COLO668 (cell line): ENCODE data around the gene MOCOS.

ENCODE experiments used
- DNase-seq: peaks from one replicate; lab custom pipeline; 2025; ENCODE audit not compliant: unreplicated experiment; lab: John Stamatoyannopoulos, UW

Gene MOCOS

DNA sequence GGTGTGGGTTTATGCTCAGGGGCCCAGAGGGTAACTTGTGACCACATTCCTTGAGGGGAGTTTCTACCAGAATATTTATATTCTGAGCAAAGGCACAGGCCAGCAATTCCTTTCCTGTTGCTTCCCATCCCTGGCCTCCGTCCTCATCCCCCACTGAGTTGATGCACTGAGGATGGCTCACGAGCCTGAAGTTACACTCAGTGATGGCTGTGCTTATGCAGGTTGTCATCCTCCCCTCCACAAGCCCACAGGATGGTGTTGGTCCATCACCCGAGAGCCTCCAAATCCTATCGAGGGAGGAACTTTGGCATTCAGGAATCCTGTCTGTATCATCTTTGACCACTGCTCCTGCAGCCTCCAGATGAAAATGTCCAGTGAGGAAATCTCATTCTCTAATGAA is 81.9 kb downstream of the MOCOS start:
- DNase-seq: no peak

DNA sequence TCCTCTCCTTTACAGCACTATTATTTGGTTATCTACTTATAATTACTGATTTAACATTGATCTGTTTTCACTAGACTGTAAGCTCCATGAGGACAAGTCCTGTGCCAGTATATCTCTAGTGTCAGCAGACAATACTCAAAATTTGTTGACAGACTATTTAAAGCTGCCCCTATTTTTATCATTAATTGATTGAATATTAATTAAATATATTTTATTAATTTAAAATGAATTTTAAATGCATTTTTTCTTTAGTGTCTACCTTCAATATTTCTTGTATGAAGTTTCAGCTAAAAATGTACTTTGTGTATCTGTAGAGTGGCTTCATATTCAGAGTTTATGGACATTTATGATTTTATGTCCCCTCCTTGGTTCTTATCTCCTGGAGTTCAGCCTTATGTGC is 83.9 kb downstream of the MOCOS start:
- DNase-seq: no peak

DNA sequence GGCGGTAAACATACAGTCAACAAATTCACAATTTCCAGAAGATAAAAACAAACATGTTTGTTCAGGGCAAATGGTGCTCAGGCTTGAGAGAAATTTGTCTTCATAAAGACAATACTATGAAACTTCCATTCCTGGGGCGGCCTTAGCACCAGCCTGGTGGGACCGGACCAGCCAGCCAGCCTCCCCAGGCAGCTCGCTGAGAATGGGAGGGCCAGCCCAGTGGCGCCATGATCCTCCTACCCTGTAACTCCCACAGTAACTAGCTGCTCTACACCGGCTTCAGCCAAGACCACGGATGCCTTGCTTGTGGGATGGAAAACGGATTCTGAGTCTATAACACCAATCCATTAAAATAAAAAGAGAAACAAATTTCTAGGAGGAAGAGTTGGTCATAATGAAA is 86.0 kb downstream of the MOCOS start:
- no peak for DNase-seq

DNA sequence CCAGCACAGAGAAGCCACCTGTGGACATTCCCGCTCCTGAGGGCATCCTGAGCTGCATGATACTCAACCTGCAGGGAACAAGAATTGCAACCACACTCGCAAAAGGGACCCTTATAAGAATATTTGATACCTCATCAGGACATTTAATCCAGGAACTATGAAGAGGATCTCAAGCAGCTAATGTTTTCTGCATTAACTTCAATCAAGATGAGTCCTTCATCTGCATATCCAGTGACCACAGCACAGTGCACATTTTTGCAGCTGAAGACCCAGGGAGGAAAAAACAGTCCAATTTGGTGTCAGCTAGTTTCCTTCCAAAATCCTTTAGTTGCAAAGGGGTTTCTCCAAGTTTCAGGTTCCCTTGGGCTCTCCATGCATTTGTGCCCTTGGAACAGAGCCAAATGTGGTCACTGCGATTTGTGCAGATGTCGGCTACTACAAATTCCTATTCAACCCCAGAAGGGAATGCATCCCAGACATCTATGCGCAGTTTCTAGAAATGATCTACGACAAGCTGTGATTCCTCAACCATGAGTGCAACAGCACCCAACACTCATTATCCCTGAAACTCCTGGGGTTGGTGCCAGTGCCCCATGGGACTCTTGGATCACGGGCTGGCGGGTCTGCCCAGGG is 86.9 kb downstream of the MOCOS start:
- DNase-seq: no peak

DNA sequence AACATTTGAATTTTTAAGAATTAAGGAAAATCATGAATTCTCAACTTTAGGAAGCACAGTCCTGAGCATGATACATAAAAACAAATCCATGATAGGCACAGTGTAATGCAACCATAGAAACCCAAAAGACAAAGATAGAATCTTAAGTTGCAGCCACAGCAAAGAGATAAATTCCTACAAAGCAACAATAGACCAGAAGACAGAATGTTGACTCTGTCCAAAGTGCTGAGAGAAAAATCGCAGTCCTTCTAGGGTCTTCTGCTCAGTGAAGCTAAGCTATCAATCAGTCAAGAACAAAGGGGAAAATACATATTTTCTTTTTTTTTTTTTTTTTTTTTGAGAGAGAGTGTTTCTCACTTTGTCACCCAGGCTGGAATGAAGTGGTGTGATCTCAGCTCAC is 88.3 kb downstream of the MOCOS start:
- no peak for DNase-seq

DNA sequence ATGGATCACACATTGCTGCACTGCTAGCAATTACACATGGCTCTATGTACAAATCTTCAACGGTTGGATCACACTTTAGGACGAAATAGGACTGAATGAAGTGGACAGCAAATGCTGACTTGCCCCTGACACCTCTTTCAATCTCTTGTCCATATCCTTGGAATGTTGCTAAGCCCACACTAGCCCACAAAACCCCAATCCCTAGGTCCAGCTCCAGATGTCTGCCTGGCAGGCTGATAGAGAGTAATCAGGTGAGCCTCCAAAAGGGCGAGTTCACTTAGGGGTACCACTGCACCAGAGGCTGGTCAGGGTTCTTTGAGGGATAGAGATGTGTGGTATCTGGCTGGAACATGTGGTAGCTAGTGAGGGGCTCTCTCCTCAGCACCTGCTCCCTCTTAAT is 91.7 kb downstream of the MOCOS start:
- DNase-seq: no peak

DNA sequence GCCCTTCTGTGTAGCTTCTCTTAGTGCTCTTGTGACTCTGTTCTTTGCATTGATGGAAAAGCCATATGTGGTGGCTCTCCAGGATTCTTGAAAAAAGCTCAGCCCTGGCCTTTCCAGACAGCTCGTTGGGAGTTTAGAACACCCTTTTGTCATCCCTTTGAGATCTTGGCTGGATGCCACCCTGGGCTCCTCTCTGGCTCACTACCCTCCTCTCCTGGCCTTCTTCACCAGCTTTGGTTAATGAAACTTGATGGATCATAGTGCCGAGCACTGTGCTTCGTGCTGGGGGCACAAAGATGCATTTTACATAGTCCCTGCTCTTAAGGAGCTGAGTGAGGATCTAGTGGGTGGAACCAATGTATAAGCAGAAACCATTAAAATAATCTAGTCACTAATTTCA is 94.6 kb downstream of the MOCOS start:
- DNase-seq: no peak

DNA sequence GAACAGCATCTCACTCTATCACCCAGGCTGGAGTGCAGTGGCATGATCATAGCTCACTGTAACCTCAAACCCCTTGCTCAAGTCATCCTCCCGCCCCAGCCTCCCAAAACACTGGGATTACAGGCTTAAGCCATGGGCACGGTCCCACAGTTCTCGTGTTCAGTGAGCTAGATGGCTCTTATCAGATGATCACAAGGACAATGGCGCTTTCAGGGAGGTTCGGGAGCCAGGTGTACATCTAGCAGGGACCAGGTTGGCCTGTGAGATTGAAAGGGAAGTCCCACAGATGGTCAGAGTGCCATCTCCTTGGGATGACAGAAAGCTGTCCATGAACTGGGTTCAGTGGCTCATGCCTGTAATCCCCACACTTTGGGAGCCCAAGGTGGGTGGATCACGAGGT is 96.2 kb downstream of the MOCOS start:
- no peak for DNase-seq

DNA sequence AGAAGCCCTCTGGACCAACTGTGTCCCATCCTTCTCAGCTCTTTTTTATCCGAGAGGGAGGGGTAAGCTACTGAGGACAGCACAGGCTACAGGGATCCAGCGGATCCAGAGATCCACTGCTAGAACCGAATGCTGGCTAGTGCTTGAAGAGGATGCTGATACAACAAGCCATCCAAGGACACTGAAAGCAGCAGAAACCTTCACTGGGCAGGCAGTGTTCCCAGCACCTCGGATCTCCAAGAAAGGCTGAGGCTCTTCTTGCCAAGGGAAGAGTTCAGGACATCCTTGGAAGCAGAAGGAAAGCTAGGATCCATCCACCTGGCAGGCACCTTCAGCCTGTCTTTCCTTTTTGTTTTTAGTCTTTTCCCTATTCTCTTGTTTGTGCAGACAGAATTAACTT is 97.0 kb downstream of the MOCOS start:
- no peak for DNase-seq

DNA sequence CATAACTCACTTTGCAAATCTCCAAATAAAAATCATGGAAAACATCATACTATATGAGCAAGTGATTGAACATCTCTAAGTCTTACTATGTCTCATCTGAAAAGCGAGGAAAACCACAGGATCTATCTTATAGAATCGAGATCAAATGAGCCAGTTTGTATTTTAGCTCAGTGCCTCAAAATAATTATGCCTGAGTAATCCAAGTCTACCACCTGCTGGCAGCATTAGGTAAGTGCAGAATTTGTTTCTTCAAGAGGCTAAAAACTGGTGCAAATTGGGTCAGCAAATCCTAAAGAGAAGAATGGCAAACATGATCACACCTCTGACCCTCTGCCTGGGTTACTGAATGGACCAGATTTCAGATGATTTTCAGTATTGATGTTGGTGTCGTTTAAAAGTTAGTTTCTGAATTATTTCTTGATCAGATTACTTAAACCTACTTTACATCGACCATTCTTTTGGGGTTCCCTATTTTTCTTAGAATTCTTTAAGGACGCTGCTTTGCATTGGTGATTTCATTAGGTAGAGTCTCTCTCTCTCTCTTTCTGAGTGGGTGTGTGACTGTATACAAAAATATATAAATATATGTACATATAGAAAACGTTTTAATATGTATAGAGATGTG is 97.5 kb downstream of the MOCOS start:
- peak; percentile 49 for DNase-seq

DNA sequence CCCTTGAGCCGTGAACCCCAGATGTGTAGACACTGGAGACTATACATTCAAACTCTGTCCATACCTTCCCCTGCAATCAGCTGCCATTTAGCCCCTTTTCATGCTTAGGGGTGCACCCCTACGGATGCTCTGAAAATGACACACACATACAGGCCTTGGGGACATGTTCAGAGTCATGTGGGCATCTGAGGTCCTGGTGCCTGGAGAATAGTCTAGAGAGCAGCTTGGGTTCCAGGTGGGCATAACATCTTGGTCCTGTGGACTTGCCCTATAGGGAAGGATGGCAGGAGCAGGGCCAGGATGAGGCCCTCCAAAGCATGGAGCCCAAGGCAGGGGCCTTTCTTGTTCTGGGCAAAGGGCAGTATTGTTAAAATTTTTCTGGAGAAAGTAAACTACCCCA is 100.4 kb downstream of the MOCOS start:
- no peak for DNase-seq

DNA sequence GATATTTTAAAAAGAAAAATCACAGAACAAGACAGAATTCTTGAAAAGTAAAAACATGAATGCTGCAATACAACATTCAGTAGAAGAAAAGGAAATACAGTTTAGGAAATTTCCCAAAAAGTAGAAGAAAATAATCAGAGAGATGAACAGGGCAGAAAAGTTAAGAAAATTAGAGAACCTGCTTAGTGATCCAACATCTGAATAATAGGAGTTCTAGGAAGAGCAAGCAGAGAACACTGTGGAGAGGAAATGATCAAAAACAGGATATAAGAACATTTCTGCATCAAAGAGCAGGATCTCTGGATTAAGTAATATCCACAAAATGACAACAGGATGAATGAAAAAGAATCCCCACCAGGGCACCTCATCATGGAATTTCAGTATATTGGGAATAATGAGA is 101.4 kb downstream of the MOCOS start:
- DNase-seq: no peak

DNA sequence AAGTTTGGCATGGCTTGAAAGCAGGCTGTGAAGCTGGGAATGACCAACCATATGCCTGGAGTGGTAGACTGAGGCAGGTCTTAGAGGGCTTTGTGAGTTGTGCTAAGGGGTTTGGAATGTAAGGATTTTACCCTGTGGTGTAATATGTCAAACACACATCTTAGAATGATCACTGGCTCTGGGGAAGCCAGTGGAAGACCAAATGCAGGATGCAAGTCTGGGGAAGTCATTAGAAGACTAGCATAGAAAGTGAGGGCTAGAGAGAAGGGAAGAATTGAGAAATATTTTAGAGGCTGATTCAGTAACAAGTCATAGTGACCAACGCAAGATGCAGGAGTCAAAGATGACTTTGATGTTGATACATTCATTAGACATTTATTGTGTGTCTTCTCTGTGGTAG is 106.7 kb downstream of the MOCOS start:
- DNase-seq: no peak

DNA sequence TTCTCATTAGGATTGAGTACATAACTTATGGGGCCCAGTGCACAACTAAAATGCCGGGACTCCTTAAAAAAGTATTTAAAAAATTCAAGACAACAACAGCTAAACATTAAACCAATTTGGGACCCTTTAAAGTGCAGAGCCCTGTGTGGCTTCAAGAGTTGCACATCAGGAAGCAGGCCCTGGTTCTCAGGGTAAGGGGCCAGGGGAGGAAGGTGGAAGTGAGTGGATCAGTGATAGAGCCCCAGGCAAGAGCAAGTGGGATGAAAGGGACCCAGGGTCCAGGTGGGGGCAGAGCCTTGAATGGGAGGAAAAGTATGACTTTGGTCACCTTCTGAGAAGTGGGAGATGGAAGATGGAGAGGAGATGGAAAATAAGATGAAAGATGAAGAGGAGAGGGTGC is 107.9 kb downstream of the MOCOS start:
- DNase-seq: no peak

DNA sequence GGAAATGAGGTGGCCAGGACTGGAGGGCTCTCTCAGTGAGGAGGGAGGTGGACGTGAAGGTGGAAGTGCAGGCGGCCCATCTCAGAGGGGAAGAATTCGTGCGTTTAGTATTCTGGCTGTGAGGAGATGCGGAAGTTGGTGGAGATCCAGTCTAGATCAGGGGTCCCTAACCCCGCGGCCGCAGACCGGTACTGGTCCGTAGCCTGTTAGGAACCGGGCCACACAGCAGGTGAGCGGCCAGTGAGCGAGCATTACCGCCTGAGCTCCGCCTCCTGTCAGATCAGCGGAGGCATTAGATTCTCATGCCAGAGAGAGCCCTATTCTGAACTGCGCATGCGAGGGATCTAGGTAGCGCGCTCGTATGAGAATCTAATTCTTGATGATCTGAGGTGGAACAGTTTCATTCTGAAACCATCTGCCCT is 108.6 kb downstream of the MOCOS start:
- DNase-seq: peak; percentile 33

DNA sequence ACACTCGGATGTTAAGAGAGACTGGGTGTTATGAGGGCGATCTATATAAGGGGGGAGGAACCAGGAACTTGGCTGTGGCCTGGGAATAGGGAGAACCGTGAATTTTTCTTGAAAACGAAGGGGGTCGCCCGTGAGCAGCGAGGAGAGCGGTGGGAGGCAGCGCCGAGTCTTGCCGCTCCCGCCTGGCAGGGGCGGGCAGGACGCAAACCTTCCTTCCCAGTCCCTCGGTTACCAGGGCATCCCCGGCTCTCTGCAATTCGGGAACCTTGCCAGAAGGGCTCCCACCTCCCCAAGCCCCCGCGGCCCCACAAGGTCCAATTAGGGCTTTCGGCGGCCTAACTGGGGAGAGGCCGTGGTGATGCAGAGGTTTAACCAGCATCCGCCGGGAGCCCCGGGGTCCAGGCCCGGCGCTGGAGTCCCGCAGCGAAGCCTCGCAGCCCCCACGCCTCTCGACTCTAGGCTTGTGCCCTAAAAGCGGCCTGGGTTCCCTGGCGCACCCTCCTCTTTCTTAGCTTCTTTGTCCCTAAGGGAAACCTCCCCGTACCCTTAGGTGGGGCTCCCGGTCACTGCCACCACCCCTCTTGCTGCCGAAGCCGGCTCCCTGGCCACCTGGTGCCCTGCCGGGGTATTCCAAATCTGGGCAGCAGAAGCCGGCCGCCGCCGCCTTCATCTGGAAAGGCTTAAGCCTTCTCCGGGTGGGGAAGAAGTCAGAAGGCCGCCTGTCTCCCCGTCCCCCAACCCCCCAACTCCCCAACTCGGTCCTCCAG is 109.5 kb downstream of the MOCOS start:
- DNase-seq: peak; percentile 75

DNA sequence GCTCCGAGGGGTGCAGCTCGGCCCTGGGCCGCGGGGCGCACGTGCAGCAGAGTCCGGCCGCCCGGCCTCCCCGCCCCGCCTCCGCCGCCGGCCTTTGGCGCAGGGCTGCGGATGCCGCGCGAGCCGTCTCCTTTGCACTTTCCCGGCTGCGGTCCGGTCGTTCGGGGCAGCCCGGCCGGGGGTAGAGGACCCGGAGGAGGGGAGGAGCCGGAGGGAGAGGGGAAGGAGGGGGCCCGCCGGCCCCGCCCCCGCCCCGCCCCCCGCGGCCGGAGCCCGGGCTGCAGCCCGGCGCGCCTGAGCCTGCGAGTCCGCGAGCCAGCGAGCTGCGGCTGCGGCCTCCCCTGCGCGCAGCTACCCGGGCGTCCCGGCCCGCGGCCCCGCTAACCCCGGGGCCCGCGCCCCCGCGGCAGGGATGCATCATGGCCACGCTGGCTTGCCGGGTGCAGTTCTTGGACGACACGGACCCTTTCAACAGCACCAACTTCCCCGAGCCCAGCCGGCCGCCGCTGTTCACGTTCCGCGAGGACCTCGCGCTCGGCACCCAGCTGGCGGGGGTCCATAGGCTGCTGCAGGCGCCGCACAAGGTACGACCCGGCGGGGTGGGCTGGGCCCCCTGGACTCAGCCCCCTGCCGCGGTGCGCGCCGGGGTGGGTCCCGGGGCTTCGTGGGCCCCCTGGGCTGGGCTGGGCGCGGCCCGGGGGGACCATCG is 110.3 kb downstream of the MOCOS start, which contains the start of gene FHOD3:
Gene FHOD3, plus strand, starts transcription at position 297 of the 709 bp plus-strand sequence. Its CDS starts 123 bp downstream, at position 420.
- DNase-seq: peak; percentile 77

DNA sequence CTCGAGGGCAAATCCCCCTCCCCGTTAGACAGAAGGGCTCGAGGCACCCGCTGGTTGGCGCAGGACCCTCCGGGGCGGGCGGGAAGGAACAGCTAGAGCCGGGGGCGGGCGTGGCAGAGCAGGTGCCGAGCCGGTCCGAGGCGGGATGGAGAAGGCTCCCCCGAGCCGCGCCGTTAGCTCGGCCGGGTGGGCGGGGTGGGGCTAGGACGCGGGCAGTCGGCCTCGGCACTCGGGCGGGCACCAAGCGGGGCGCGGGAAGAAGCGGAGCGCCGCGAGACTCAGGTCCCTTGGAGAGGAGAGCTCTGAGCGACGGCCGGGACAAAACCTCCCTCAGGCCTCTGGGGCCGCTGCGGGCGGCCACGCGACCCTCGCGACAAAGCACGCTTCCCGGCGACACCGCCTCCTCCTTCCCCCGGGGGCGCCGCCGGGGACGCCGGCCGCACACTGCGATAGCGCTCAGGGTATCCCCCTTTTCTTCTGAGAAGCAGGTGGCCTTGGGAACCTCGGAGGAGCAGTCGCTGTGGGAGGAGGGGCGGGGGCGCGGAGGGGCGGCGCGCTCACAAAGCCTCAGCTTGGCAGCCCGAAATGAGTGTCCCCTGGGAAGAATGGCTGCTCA is 110.9 kb downstream of the MOCOS start:
- DNase-seq: peak; percentile 54

DNA sequence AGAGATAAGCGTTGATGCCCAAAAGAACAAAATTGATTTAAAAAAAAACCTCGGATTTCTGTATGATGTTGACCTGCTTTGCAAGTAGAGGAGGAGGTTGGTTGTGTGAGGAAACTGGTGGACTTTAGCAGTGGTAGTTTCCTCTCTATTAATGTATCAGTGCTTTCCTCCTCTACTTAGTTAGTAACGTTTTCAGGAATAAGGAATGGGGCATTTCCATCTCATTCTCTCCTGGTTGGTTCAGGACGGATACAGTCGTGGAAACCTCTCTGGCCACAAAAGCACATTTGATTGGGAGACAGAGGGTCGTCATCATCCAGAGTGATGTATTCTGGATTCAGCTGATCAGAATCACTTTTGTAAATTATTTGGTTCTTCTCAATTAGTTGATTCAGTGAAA is 111.7 kb downstream of the MOCOS start:
- DNase-seq: no peak

DNA sequence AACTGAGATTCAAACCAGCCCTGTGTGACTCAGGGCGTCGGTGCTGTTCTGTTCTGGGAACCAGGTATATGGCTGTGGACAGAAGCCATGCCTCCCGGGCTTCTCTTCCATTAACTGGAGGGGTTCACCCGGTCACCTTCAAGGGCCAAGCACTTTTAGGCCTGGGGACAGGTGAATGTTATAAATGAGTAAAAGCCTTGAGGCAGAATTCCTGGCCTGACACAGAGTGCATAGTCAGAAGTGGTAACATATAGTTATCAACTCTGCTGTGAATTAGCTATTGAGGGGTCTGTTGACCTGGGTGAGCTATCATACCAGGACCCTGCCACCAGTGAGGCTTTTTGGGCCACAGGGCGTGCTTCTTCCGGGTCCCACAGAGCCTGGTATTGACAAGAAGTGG is 112.9 kb downstream of the MOCOS start:
- DNase-seq: no peak

DNA sequence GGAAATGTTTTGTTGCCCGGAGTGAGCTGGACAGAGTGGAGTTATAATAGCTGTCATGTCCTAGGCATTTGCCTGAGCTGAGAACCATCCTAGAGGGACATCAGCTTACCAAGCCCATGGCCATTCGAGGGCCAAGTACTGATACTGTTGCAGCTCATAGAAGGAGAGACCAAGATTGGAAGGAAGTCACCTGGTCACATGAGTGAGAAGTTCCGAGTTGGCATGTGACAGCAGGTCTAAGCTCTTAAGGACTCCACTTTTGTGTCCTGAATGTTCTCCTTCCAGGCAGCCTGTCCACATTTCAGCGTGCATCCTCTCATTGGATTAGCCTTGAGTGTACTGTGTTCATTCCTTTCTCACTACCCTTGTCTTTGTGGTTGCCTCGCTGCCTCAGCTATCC is 114.6 kb downstream of the MOCOS start:
- no peak for DNase-seq
